Central memory CD4-positive, alpha-beta T cell (primary cell): ENCODE results near the gene SSMEM1.
"Not testable (repeated sequence)": the region's sequence is repeated elsewhere in the genome, so short reads cannot be mapped to it uniquely, and the experiment has no call there.

Experiments used
- DNase-seq: peaks from one replicate; pipeline ENCODE4 v3.0.0; 2022

SSMEM1 gene

GRCh38 chr7:130213828-130214227 is 6.2 kb downstream of the SSMEM1 start:
- no peak for DNase-seq

GRCh38 chr7:130216025-130216424 is 8.4 kb downstream of the SSMEM1 start:
- DNase-seq, result no peak

- no peak for DNase-seq
Observed at GRCh38 chr7:130216750-130217149, 9.1 kb downstream of the SSMEM1 start.

- DNase-seq, result no peak
Observed at GRCh38 chr7:130218806-130219620, 11.4 kb downstream of the SSMEM1 start.

- DNase-seq, result no peak
Observed at GRCh38 chr7:130219871-130220270, 12.2 kb downstream of the SSMEM1 start.

- DNase-seq, result no peak
Observed at GRCh38 chr7:130221746-130222145, 14.1 kb downstream of the SSMEM1 start.

GRCh38 chr7:130223646-130224045 is 16.0 kb downstream of the SSMEM1 start:
- DNase-seq, result no peak

- DNase-seq, result no peak
Observed at GRCh38 chr7:130224210-130224609, 16.6 kb downstream of the SSMEM1 start.

GRCh38 chr7:130224923-130225322 is 17.3 kb downstream of the SSMEM1 start:
- not testable (repeated sequence) for DNase-seq

GRCh38 chr7:130226333-130226732 is 18.7 kb downstream of the SSMEM1 start:
- no peak for DNase-seq

- no peak for DNase-seq
Observed at GRCh38 chr7:130227883-130228575, 20.4 kb downstream of the SSMEM1 start.

GRCh38 chr7:130228840-130229502 is 21.3 kb downstream of the SSMEM1 start:
- no peak for DNase-seq

GRCh38 chr7:130229981-130230380 is 22.3 kb downstream of the SSMEM1 start:
- not testable (repeated sequence) for DNase-seq

- no peak for DNase-seq
Observed at GRCh38 chr7:130231792-130232191, 24.1 kb downstream of the SSMEM1 start.

GRCh38 chr7:130232209-130232608 is 24.5 kb downstream of the SSMEM1 start:
- no peak for DNase-seq

- DNase-seq, result no peak
Observed at GRCh38 chr7:130234078-130234477, 26.4 kb downstream of the SSMEM1 start.

GRCh38 chr7:130236361-130236760 is 28.7 kb downstream of the SSMEM1 start:
- DNase-seq, result not testable (repeated sequence)

GRCh38 chr7:130240240-130240639 is 32.6 kb downstream of the SSMEM1 start:
- no peak for DNase-seq

GRCh38 chr7:130242198-130243014 is 34.7 kb downstream of the SSMEM1 start:
- peak; percentile 19 for DNase-seq

- not testable (repeated sequence) for DNase-seq
Observed at GRCh38 chr7:130243486-130243885, 35.8 kb downstream of the SSMEM1 start.

- DNase-seq, result not testable (repeated sequence)
Observed at GRCh38 chr7:130246491-130246890, 38.8 kb downstream of the SSMEM1 start.

- not testable (repeated sequence) for DNase-seq
Observed at GRCh38 chr7:130248842-130249241, 41.2 kb downstream of the SSMEM1 start.

- DNase-seq, result not testable (repeated sequence)
Observed at GRCh38 chr7:130249626-130250025, 42.0 kb downstream of the SSMEM1 start.
